GM21515 (cell line): ENCODE data around the gene MAPKBP1.

Experiments
- ATAC-seq: cut with Tn5 transposase; IDR thresholded peaks from one replicate; pipeline ENCODE4 v1.9.1; 2021; ENCODE audit not compliant: unreplicated experiment

Gene MAPKBP1

GRCh38 chr15:41780727-41781126, 6.4 kb downstream of the MAPKBP1 start:
- ATAC-seq: no peak

GRCh38 chr15:41782371-41783282, 8.3 kb downstream of the MAPKBP1 start:
- ATAC-seq: no peak

DNA sequence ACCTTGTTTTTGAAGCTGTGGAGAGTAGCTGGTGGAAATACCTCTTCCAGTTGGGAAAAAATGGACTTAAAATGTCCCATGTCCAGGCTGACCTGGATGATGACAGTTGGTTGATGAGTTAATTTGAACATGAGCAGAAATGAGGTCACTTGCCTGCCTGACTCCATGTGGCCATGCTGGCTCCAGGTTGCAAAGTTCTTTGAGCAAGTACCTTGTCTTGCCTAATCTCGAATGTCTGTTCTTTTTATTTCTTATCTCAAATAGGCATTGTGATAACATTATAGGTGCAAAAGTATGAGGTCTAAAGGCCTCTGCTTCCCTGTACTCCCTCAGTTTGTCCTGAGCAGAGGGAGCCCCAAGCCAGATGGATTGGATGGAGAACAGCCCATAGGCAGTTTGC, 9.0 kb downstream of the MAPKBP1 start:
- no peak for ATAC-seq

DNA sequence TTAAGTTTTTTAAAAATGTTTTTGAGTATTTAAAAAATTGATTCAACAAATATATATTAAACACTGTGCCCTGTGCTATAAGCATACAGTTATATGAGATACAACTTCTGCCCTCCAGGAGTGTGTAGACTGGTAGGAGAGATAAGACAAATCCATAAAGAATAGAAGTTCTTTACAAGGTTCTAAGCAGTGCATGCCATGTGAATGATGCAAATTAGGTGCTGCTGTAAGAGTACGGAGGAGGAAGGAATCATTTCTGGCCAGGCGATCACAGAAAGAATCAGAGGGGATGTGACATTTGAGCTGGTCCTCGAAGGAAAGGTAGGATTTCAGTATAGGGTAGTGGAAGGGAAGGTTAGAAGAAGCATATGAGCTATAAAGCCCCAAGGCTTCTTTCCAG, 14.0 kb downstream of the MAPKBP1 start:
- no peak for ATAC-seq

- no peak for ATAC-seq
Observed at GRCh38 chr15:41789236-41789635, 15.0 kb downstream of the MAPKBP1 start.

GRCh38 chr15:41789662-41790061, 15.4 kb downstream of the MAPKBP1 start:
- ATAC-seq: no peak

GRCh38 chr15:41790169-41790568, 15.9 kb downstream of the MAPKBP1 start:
- ATAC-seq: no peak

DNA sequence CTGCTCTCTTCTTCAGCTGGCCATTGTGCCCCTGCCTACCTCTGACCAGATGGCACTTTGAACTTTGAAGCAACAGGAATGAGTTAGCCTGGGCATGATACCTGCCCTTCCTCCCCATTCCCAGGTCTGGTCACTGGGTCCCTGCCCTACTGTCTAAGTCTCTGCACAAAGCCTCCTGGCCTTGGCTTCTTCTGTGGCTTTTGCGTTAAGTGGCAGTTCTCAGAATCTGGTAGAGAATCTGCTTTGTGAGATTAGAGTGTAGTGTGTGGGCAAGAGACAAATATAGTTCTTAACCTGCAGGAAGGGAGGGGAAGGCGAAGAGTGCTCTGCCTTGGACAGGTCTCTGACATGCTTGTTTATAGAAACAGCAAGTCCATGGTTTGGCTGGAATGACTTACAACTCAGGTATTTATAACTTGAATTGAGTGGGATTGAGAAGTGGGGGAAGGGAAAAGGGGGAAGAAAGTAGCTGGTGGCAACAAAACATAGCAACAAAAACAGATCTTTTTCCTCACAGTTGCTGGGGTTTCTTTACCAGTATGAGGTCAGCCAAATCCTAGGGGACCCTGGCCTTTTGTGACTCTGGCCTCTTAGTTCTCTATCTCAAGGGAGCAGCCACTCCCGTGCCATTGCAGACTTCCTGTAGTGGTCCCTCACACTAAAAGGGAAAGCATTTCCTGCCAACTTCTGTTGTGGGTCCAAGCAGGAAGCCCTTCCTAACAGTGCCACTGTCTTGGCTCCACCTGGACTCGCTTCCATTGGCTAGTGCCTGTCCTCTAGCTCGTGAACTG, 16.7 kb downstream of the MAPKBP1 start:
- no peak for ATAC-seq

DNA sequence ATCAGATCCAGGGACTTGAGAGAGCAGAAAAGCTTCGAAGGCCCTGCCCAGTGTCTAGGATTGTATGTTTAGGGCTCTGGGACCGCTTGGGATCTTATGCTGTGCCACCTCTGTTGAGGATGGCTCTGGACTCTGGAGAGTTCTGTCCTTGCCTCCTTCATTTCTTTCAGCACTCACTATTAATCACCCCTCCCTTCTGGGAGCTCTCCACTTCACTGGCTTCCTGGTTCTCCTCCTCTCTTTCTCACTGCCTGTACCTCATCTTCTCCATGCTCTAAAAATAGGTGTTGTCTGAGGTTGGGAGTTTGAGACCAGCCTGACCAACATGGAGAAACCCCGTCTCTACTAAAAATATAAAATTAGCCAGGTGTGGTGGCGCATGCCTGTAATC, 17.3 kb downstream of the MAPKBP1 start:
- ATAC-seq: no peak

DNA sequence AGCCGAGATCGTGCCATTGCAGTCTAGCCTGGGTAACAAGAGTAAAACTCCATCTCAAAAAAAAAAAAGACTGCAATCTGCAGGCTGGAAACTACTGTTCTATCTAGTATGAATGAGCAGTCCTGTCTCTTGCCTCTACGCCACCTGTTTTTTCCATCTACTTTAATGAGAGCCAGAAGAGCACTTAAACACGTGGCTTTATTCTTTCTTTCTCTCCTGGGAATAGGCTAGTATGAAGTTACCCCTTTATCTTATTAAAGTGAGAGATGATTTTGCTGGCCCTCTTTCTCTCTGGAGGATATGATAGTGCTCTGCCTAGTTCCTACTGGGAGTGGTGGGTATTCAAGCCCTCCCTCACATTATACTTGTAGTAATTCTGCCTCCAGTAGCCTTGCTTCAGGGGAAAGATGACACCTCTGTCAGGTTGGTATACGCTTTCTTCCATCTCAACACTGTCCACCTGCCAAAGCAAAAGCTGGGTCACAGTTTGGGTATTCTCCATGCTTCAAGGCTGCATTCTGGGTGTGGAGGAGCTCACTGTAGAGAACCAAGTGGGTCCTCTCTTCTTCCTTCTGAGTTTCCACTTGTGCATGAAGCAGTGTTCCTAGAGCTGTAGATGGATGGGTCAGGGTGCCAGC, 17.8 kb downstream of the MAPKBP1 start:
- no peak for ATAC-seq

- no peak for ATAC-seq
Observed at GRCh38 chr15:41794081-41794480, 19.8 kb downstream of the MAPKBP1 start.

- no peak for ATAC-seq
Observed at GRCh38 chr15:41795996-41796856, 21.9 kb downstream of the MAPKBP1 start.

- no peak for ATAC-seq
Observed at GRCh38 chr15:41797201-41797944, 23.1 kb downstream of the MAPKBP1 start.

GRCh38 chr15:41798607-41799487, 24.6 kb downstream of the MAPKBP1 start:
- no peak for ATAC-seq

- ATAC-seq: no peak
Observed at GRCh38 chr15:41799488-41799805, 25.2 kb downstream of the MAPKBP1 start.

GRCh38 chr15:41801185-41801584, 26.9 kb downstream of the MAPKBP1 start:
- ATAC-seq: no peak

DNA sequence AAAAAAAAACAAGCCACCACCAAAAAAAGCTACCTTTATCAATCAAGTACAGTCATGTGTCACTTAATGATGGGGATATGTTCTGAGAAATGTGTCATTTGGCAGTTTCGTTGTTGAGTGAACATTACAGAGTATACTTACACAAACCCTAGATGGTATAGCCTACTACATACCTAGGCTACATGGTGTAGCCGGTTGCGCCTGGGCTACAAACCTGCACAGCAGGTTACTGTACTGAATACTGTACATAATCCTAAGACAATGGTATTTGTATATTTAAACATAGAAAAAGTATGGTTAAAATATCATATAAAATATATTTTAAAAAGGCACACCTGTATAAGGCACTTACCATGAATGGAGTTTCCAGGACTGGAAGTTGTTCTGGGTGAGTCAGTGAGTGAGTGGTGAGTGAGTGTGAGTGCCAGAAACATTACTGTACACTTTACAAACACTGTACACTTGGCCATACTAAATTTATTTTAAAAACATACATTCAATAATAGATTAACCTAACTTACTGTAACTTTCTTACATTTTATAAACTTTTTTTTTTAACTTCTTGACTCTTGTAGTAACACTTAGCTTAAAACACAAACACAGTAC, 27.7 kb downstream of the MAPKBP1 start:
- no peak for ATAC-seq

DNA sequence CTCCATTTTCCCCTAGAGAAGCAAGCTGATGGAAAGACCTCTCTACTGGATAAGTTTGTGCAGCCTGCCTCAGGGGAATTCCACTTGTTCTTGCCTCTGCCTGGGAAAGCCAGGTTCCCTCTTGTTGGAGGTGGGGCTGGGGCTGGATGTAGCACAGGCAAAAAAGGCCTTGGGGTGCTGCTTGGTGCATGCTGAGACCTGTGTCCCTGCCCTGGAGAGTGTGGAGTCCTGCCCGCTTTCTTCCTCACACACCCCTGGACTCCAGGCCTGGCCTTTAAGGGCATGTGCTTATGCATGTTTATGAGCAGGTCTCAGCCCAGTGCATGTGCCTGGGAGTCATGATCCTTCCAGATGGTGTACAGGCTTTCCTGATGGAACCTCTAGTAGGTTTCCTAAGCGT, 30.1 kb downstream of the MAPKBP1 start:
- ATAC-seq: no peak
